Superior temporal gyrus (tissue), 1 donor: Measurements from ENCODE around the gene RFX4.
"Not testable (repeated sequence)": the region's sequence is repeated elsewhere in the genome, so short reads cannot be mapped to it uniquely, and the experiment has no call there.

Source experiments
- DNase-seq: peaks from one replicate; pipeline ENCODE4 v3.0.0-alpha.2; 2016; ENCODE audit errors: extremely low spot score

Gene RFX4

DNA sequence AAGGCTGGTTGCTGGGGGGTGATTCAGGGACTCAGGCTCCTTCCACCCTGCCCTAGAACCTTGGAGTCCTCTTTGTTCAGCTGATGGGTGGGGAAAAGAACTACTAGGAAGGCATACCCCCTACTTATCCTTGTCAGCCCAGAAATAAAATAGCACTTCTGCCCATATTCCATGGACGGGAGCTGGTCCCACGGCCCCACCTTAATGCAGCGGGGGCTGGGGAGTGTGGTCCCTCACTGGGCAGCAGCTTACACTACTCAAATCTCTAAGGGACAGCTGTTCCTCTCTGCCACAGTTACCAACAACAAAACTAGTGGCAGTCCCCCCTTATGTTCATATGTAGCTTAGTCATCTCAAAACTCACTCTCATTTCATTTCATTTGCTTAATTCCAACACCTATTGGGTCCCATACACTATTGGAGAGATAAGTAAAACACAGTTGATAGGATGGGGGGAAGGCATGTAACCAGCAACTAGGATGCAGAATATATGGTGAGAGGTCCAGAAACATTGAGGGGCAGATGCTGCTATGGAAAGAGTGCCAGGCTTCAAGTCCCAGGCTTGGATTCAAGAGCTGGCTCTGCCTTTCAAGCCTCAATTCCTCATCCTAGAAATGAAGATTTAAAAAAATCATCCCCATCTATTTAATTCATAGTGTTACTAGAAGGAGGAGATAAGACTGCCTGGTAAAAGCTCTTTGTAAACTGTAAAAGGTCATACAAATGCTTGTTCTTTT is 107.9 kb downstream of the RFX4 start:
- no peak for DNase-seq

DNA sequence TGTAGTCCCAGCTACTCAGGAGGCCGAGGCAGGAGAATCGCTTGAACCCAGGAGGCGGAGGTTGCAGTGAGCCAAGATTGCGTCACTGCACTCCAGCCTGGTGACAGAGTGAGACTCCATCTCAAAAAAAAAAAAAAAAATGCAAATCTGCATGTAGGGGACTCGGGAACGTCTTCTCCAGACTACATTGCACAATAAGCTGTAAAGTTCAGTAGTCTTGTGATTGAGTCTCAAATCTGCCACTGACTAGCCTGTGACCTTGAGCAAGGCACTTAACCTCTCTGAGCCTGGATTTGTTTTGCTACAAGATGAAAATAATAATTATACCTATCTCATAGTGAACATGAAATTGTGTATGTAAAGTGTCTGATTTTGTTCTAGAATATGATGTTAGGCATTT is 109.2 kb downstream of the RFX4 start:
- DNase-seq = not testable (repeated sequence)

DNA sequence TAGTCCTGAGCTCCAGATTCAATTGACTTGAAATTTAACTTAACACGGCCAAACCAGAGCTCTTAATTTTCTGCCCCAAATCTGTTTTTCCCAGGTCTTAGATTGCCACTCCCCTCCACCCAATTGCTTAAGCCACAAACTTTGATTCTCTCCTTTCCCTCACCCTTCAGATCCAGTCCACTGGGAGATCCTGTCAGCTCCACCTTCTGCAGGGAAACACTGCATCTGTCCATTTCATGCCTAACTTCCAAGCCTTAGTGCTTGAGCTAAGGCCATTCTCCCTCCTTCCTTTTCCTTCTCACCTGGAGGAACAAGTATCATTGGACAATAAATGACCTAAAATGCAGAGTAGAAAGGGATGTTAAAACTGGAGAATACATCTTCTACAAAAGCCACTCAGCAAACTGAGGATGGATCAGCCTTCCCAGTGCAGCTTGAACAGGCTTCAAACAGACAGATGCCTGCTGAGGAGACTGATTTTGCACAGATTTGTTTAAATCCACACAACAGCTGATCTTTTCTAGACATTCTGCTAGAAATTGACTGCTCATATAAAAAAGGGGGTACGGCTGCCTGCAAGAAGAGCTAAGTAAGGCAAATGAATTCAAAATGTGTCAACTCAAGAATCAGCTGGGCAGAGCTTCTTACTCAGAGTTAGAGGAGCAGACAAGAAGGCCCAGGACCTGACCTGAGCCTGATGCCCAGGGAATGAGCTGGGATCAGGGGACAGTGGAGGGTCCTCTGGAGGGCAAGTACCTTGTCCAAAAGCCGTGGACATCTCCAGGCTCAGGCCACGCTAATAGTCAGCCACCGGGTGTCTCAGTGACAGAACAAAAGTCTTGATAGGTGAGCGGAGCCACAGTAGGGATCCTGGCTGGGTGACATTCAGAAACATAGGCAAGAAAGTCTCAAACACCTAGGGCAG is 110.4 kb downstream of the RFX4 start:
- DNase-seq = no peak

DNA sequence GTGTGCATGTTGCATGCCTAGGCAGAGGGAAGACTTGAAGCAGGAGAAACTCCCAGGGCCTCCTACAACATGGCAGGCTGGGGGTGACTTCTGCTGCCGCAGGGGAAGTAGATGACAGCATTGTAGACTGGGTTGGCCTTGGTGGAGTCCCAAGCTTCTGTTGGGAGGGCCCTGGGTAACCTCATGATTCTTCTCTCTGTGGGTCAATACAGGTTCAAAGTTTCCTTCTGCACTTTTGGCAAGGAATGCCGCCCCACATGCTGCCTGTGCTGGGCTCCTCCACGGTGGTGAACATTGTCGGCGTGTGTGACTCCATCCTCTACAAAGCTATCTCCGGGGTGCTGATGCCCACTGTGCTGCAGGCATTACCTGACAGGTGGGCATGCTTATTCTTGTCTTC is 113.3 kb downstream of the RFX4 start:
- DNase-seq = no peak

DNA sequence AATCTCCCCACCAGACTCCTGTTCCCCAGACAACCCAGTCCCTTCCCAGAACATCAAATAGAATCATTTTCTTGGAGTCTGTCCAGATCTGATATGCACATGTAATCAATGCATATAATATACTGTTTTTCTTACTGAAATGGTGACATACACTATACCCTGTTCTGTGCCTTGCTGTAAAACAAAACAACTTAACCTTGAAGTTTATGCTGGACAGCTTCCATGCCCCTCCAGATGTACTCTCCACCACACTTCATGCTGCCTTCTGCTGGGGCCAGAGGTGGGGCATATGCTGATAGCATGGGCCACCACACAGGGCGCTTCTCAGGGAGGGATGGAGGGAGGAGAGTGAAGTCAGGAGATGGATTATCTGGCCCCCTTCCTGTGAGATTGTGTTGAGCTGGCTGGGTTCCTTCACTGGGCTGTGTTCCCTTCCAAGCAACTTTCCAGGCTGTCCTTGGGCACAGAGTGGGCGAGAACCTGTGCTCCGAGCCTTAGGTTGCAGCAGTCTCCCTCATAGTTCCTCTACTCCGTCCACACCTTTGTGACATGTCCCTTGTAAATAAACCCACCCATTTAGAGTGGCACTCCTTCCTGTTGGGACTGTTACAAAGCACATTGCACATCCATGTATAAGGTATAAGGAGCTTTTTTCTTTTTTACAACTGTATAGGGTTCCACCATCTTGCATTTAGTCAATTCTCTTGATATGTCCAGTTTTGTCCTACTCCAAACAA is 114.0 kb downstream of the RFX4 start:
- no peak for DNase-seq

DNA sequence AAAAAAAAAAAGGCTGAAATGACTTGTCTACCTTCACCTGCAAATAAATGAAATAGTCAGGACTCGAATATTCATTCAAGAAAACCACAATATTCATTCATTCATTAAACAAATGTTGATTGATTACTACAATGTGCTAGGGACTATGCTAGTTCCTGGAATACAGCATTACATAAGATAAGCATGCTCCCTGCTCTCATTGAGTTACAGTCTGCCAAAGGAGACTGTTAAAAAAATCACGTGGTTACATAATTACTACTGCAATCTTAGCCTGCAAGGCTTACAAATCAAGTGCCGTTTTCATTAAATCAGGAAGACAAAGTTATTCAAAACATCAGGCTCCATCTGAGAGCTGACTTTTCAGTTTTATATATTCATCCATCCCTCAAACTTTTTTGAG is 121.3 kb downstream of the RFX4 start:
- DNase-seq = no peak

DNA sequence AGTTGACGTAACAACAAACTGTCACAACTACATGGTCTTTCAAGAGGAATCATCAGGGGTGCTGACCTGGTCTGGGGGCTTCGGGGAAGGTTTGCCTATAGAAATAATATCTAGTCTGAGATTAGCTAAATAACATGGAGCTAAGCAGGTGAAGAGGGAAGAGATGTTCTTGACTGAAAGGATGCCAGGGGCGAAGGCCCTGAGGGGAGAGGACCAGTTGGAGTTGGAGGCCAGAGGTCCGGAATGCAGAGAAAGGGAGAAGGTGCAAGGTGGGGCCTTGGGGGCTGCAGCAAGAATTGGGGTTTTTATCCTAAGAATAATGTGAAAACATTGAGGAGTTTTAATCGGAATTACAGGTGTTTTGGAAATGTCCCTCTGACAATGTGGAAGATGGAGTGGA is 123.2 kb downstream of the RFX4 start:
- no peak for DNase-seq

DNA sequence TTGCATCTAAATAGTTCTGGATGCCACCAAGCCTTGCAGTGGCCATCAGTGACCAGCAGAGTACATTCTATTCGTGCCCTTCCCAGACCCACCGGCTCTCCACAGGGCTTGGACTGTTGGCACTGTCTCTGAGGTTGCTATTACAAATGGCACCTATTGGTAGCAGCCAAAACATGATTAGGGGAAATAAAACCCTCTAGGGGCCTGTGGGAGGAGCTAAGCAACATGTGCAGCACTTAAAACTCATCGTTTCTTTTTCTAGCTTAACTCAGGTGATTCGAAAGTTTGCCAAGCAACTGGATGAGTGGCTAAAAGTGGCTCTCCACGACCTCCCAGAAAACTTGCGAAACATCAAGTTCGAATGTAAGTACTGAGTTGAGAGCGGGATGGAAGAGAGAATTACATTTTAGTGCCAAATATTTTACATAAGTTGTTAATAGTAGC is 126.3 kb downstream of the RFX4 start:
- no peak for DNase-seq

DNA sequence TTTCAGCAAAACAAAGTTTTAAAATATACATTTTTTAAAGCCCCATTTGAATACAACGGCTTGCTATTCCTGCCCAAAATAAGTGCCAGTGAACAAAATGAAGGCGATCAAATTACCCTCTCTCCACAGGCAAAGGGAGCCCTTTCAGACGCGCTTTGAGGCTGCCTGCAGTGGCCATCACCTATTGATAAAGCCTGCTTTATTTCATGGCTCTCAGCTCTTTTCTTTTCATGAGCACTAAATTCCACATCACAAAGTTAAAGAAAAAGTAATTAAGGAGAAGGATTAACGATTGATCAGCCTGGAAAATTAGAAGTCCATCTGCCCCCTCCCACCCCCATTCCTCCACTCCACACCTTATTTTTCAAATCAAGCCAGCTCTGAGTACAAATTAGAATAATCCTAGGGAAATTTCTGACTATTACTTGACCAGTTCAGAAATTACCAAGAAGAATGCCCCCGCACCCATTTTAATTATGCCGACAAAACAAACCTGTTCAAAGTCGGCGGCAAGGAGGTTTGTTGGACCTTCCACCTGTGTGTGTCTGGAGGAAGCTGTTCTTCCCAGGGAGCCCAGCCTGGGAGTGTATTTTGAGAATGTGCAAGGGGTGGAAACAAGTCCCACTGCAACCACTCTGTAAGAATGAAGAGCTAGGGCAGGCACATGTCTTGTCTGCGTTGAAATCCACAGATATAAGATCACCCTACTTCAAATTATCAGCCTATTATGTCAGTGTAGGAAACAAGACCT is 127.5 kb downstream of the RFX4 start:
- DNase-seq = no peak

DNA sequence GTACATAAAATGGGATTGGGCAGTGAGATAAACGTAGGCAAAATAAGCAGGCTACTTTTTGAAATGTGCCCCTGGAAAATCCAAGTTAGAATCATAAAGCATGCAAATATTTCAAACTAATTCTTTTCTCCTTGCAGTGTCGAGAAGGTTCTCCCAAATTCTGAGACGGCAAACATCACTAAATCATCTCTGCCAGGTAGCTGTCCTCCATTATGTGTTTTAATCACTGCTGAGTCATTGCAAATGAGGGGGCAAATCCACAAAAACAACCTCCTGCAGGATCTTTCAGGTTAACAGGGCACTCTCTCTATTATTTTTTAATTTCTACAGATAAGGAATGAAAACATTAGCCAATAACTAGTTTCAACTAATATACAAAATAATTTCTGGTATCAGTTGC is 128.5 kb downstream of the RFX4 start:
- no peak for DNase-seq

DNA sequence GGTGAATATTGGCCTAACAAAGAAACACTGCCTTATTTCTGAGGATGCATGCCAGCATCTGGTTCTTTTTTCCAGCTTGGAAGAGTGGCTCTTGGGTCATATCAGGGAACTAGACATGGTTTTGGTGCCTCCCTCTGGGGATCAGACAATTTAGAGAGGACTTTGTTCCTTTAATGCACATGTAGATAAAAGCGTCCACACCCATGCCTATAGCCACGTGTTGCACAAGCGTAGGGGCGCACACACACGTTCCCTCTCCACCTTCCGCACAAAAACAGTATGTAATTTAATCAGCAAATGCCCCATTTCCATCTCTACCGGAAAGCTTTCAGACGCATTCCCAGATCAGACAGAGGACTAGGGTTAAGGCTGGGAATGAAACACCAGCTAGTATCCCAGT is 130.0 kb downstream of the RFX4 start:
- DNase-seq = no peak

DNA sequence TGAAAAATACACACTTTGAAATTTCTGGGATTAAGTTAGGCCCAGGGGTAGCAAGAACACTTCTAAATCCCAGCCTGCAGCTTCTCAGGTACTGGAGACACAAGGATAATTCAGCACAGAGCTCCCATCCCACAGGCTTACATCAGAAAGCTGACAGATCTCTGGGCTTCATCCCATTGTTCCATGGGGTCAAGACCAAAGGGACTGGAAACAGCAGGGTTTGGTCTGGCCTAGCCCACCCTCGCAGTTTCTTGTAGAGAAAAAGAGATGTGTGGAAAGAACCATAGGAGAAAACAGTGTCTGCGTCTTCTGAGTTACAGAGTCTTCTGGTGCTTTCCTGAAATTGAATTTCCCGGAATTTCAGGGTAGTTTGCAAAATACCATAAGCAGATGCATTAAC is 132.1 kb downstream of the RFX4 start:
- DNase-seq = no peak

DNA sequence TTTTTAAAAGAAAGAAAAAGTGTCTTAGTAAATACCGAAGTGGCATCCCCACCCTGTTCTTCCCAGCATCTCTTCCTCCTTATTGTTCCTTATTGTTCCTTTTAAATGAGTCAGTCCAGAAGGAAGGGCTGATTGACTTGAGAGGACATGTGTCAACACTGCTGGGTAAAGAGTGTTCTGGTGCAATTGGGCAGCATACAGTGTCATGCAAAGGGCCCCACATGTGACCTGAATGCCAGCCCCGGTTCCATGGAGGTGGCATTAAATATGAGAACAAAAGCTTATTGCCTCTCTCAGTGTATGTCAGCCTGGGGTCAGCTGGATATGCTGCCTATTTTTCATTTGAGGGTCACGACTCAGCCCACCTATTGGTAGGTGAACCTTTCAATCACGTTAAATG is 132.8 kb downstream of the RFX4 start:
- DNase-seq = no peak

DNA sequence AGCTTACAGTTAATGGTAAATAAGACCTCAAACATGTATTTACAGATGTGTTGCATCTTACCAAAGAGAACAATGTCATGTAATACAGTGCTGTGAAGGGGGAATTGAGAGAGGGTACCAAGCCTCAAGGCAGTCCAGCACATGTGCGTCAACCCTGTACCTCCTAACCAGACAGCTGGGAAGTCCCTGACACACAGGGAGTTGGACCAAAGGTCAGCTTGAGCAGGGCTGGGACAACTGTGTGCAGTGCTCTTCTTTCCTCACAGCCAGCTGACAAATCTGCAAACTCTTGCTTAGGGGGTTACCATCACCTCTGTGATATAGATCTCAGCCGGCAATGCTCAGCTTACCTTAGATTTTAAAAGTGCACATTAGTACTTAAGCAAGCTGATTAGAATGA is 134.9 kb downstream of the RFX4 start:
- DNase-seq = no peak

DNA sequence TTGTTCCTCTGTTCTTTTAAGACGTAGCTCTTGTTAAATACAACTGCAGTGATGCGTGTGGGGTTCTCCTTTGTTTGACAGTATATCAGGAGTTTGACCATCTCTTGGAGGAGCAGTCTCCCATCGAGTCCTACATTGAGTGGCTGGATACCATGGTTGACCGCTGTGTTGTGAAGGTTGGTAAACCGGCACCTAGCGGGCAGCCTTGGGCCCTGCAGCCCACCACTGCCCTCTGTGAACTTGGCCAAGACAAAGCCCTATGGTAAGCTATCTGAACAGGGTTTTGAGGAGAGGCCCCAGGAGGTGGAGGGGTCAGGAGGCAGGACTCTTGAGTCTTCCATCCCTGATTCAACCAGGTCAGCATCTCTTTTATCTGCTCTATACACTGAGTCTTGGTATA is 137.1 kb downstream of the RFX4 start:
- DNase-seq = no peak

DNA sequence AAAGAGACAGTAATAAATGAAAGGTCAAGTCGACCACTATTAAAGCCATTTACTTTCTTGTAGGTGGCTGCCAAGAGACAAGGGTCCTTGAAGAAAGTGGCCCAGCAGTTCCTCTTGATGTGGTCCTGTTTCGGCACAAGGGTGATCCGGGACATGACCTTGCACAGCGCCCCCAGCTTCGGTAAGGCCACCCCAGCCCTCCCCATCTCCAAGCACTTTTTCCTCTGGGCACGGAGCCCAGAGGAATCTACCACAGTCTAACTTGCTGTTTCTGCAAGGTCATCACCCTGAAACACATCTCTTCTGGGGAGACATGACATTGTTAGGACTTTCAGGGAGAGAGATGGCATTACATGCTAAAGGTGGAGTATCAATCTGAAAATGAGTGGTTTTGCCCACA is 137.9 kb downstream of the RFX4 start:
- DNase-seq = no peak

DNA sequence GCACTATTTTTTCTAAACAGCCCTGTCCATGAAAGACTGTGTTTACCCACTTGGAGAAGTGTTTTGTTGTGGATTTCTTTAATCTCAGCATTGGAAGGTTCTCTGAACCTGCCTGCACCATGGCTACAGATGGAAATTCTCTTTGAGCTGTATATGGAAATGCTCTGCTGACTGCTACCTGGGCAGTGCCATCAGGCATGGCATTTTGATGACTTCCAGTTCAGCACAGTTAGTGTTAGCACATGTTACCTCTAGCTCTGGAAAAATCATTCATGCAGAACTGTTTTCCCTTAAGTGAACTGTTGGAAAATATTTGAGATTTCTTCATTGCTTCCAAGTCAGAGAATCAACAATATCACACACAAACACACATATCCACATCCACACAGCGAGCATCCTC is 139.1 kb downstream of the RFX4 start:
- DNase-seq = no peak

DNA sequence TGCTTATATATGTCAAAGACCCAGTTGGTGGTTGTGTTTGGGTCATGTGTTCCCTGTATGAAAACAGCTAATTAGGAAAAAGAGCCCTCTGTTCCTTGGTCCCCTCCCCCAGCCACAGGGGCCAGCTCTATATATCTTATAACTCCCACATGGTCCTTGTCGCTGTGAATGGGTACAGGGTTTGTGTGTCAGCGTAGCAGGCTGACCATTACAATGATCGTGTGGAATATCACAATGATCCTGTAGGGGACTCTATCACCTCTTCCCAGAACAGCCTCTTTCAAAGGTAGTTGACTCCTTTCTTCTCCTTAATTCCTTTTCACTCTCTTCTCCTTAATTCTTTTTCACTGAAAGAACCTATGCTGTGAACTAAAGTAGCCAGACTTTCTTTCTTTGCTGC is 140.0 kb downstream of the RFX4 start:
- no peak for DNase-seq

DNA sequence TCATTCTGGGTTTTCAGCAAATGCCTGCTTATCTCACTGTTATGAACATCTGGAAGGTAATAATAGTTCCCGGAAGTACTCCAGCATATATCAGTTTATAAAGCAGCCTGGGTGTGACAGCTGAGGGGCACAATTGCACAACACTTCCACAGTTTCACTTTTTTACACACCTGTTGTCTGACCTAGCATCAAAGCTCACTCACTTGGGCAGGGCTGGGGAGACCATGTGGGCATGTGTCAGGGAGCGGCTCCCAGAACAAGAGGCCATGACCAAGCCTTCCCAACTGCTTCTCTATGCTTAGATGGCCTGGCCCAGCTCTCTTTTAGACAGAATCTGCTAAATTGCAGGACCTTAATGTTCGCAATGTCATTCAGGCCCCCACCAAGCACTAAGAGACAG is 140.6 kb downstream of the RFX4 start:
- DNase-seq = no peak

DNA sequence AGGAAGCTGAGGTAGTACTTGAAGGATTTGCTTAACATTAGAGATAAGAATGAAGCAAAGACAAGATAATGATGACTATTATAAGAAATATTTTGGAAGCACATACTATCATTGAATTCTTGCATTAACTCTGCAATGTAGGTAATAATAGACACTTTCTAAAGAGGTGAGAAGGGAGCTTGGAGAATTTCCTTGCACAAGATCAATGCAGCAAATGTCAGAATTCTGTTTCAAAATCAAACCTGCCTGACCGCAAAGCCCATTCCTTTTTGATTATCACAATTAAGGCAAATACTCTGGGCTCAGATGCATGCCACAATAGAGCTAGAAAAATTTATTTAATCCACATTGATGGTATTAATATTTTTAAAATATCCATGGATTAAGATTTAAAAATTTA is 141.3 kb downstream of the RFX4 start:
- no peak for DNase-seq

DNA sequence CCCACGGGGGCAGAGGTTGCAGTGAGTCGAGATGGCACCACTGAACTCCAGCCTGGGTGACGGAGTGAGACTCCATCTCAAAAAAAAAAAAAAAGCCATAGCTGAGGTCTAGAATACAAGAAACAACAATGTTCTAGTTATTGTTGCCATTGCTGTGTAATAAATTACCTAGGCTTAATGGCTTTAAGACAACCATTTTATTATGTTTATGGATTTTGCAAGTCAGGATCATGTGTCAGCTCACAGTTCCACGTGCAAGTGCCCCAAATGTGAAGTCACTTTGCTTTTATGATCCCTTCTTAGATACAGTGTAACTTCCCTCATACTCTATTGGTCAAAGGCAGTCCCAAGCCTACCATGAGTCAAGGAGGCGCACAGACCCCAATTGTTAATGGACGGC is 142.1 kb downstream of the RFX4 start:
- no peak for DNase-seq
